Stimulated activated CD8-positive, alpha-beta memory T cell treated with anti-CD3 and anti-CD28 coated beads, Interleukin-2, amount 100 ng/mL, for 48 hours (primary cell): Measurements from ENCODE around the gene RCOR1.
"Not testable (repeated sequence)": the region's sequence is repeated elsewhere in the genome, so short reads cannot be mapped to it uniquely, and the experiment has no call there.

Experiments
- DNase-seq, 2 donors: peaks; one replicate each; pipeline ENCODE4 v3.0.0-alpha.2; 2020; ENCODE audit warnings: low read depth in 2 of 2

RCOR1 gene

GRCh38 chr14:102629808-102630350 lies 37.4 kb downstream of the RCOR1 start:
- DNase-seq, result no peak

- no peak for DNase-seq
Observed at GRCh38 chr14:102630405-102630804, 38.0 kb downstream of the RCOR1 start.

DNA sequence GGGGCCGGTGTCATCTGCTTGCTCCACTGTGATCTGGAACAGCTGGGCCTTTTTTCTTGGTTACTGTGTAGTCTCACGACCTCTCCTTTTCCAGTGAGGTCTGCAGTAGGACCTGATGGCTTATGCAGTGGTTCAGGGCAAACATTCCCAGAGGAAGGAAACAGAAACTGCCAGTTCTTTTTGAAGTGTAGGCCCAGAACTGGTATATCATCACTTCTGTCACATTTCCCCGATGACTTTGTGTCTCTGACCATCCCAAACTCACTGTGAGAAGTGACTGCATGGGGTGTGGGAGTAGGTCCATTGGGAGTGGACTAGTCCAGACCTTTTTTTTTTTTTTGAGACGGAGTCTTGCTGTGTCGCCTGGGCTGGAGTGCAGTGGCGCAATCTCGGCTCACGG lies 38.4 kb downstream of the RCOR1 start:
- no peak for DNase-seq

DNA sequence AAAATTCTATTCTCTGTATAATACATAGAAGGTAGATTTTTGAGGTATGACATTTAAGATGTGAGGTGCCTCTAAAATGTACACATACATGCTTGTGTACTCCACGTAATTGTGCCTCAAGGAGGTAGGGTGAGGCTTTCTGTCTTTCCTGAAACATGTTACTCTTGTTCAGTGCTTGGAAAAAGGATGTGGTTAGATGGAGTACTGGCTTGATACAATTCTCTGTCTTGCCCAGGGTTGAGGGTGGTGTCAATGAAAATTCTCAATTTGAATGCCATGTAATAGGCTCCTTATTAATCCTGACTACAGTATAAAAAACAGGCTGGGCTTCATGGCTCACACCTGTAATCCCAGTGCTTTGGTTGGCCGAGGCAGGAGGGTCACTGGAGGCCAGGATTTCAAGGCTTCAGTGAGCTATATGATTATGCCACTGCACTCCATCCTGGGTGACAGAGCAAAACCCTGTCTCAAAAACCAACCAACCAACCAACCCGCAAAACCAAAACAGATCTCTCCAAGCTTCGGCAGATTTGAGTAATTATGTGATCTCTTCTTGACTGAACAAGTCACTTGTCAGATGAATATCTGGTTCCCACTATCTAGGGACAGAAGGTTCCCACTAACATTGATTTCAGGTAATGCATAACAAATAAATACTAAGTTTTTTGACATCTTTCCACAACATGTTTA lies 41.6 kb downstream of the RCOR1 start:
- DNase-seq, result no peak

DNA sequence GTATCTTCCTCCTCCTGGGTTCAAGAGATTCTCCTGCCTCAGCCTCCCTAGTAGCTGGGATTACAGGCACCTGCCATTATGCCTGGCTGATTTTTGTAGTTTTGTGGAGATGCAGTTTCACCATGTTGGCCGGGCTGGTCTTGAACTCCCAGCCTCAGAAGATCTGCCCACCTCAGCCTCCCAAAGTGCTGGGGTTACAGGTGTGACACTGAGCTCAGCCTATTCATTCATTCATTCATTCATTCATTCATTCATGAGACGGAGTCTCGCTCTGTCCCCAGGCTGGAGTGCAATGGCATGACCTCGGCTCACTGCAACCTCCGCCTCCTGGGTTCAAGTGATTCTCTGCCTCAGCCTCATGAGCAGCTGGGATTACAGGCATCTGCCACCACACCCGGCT lies 47.2 kb downstream of the RCOR1 start:
- DNase-seq, result not testable (repeated sequence)

DNA sequence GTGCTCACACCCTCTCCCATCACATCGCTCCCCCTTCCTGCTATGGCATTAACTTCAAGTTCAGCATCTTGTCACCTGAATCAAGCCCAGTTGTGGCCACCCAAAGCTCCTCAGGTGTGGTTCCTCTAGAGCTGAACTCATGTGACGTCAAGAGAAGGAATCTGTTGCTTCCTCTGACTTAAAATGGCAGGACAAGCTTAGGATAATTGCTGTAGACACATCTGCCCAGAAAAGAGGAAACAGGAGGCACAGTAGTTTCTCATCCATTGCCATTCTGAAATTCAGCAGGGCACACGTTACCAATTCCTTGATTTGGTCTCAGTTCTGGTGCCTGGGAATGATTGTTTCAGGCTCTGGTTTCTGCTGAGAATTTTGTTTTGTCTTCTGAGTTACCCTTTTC lies 52.1 kb downstream of the RCOR1 start:
- DNase-seq, result no peak

GRCh38 chr14:102645746-102646440 lies 53.4 kb downstream of the RCOR1 start:
- no peak for DNase-seq

DNA sequence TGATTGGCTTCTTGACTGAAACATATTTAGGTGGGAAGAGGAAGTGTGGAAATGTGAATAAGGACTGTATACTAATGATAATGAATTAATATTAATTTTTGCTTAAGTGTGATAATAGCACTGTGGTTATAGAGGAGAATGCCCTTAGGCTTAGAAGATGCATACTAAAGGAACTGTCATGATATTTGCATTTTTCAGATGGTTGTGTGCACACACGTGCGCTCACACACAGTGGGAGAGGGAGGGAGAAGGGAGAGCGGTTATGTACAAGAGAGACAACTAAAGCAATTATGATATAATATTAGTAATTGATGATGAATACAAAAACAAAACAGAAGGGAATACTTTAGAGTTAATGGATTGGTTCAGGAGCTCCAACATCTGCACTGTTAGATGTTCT lies 54.2 kb downstream of the RCOR1 start:
- DNase-seq, result no peak

GRCh38 chr14:102652194-102652593 lies 59.7 kb downstream of the RCOR1 start:
- no peak for DNase-seq

DNA sequence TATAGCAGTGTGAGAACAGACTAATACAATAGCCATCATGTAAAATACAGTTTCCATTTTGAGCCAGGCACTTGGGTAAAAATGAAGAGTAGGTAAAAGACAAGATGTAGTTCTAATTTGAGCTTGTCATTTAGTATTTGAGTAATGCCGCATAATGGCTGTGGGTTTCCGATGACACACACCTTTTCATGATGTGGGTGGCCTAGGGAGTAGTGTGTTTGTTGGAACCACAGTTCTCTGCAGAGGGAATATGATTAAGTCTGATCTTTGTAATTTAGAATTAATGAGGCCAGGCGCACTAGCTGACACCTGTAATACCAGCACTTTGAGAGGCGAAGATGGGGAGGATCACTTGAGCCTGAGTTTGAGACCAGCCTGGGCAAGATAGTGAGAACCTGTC lies 61.8 kb downstream of the RCOR1 start:
- DNase-seq, result no peak

DNA sequence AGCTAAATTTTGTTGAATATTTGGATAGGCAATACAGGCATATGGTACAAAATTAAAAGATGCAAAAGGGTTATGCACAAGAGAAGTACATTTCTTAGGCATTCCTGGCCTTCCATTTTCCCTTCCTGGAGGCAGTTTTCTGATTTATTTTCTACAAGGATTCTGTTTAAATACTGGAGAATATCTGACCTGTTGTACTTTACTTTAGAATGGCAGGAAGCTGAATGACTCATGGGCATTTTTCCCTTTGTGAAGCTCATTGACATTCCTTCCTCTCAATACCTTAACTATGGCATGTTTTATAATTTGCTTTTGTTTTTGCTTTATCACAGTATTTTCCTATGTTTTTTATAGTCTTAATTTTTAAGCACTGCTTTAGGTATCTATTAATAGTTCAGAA lies 62.7 kb downstream of the RCOR1 start:
- no peak for DNase-seq

DNA sequence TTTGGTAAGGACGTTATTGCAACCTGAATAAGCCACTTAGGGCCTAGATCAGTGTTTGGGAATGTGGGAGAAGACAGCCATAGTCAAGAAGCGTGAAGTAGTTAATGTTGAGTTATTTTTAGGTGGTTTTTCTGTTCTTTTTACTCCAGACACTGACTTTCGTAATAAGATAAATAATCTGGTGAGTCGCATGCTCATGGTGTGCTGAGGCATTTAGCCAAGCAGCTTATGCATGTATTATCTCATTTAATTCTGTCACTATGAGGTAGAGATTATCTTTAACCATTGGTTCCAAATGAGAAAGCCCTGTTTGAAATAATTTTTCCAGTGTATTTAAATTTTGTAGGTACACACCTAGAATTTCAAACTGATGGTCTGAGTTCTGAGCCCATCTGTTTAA lies 67.3 kb downstream of the RCOR1 start:
- DNase-seq, result no peak

- no peak for DNase-seq
Observed at GRCh38 chr14:102661614-102662013, 69.2 kb downstream of the RCOR1 start.

DNA sequence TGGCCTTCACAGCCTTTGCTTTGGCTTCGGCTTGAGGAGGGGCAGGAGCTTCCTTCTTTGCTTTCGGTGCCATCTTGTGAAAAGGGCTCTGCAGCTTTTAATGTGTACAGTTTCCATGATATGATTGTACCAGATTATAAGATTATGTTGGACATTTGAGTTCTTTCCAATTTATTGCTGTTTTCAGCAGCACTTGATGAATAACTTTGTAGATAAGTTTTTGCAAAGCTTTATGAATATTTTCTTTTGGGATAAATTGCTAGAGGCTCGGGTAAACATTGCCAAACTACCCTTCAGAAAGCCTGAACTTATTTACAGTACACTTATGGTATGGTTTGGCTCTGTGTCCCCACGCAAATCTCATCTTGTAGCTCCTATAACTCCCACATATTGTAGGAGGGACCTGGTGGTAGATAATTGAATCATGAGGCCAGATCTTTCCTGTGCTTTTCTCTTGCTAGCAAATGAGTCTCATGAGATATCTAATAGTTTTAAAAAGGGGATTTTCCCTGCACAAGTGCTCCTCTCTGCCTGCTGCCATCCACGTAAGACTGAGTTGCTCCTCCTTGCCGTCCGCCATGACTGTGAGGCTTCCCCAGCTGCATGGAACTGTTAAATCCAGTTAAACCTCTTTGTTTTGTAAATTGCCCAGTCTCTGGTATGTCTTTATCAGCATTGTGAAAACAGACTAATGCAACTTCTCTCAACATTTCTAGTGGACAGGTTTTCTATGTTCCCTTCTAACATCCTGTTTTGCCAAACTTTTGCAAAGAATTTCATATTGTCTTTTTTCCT lies 70.4 kb downstream of the RCOR1 start:
- DNase-seq, result no peak

DNA sequence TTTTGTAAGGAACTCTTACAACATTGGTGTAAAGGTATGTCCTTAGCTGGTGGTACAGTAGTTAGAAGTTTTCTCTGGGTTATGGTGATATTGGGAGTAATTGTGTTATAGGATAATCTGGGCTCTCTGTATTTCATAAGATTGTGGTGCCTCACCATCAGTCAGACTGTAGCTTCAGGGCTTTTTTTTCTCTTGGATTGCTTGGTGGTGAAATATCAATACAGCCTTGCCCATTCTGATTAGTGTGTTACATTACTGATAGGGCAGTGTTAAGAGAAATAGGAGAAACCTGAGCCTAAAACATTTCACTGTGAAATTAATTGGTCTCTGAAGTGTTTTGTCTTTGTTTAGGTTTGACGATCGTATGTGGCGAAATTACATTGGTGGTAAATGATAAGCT lies 71.0 kb downstream of the RCOR1 start:
- no peak for DNase-seq

- DNase-seq, result no peak
Observed at GRCh38 chr14:102665621-102666020, 73.2 kb downstream of the RCOR1 start.

DNA sequence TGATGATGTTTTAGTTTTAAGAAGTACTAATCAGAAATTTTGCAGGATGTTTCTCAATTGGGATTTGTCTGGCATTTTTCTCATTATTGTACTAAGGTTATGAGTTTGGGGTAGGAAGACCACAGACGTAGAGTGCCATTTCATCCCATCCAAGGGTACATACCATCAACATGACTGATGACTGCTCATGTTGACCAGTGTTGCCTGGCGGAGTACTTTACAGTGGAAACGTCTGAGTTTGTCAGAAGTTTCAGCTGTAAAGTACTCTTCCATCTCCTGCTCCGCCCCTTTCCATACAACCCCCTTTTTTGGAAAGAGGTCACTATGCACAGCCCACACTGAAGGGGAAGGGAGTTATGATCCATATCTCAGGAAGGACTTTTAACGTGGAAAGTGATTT lies 74.2 kb downstream of the RCOR1 start:
- DNase-seq, result no peak

DNA sequence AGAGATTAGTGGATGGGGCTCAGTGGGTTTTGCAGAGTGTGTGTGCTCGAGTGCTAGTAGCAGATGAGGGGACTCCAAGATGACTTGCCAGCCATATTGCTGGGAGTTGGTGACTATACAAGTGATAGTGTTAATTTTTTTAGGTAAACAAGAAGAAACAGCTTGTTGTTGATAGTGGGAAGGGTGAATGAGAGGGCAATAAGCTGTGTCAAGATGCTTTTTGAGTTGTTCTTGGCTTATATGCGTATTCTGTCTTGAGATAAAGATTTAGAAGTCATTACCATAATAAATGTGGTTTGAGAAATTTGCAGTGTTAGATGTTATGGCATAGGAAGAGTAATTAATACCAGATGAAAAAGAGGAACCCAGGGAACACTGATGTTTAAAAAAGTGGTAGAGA lies 75.3 kb downstream of the RCOR1 start:
- DNase-seq, result no peak

DNA sequence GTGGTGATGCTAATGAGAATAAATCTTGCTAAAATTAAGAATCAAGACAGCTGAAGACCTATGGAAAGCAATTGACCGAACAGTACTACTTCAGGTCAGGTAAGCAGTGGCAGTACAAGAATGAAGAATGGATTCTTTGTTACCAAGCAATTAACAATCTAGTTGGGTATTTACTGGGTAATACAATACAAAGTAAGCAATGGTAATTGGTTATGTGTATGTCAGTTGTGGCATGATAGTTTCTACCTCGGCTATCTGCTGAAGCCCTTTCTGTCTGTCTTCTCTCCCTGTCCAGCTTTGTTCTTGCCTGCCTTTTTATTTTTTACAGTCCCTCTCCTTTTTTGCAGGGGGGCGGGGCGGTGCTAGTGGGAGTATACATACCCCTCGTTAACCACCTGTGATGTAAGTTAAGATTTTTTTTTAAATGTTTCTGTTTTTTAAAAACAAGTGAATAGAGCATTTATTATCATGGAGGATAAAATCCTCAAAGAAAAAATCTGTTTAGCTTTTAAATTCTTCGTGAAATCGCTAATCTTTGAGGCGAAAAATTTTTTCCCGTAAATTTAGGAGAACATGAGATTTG lies 75.9 kb downstream of the RCOR1 start:
- DNase-seq, result no peak

DNA sequence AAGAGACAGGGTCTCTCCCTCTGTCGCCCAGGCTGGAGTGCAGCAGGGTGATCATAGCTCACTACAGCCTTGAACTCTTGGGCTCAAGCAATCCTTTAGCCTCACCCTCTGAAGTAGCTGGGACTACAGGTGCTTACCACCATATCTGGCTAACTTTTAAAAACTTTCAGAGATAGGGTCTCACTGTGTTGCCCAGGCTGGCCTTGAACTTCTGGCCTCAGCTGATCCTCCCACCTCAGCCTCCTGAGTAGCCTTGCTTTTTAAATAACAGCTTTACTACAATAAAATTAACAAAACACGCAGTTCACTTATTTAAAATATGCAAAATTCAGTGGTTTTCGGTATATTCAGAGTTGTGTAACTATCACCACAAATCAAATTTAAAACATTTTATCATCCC lies 79.0 kb downstream of the RCOR1 start:
- DNase-seq, result no peak

- no peak for DNase-seq
Observed at GRCh38 chr14:102672410-102672960, 80.0 kb downstream of the RCOR1 start.

DNA sequence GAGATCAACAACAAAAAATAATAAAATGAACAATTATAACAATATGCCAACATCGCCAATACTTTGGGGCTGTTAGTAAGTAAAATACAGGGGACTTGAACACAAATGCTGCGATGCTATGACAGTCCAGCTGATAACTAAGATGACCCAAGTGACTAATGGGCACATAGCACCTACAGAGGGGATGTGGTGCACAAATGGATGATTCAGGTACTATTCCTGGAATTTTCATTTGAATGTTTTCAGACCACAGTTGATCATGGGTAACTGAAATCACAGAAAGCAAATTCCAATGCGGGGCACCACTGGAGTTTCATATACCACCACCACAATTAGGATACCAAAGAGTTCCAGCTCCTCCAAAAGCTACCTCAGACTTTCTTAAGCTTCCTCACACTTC lies 82.9 kb downstream of the RCOR1 start:
- DNase-seq, result no peak
